HepG2 (cell line): ENCODE results near the gene SLIT3. TPM values are rescaled to one million over a fixed set of nuclear protein-coding genes. Genes with fewer than 3 reads are reported as not detected.

Source experiments
- ATAC-seq: fragments of 200-7000 bp; cut with Tn5 transposase; 3 replicates; pipeline ENCODE4 v1.9.1; 2020; ENCODE audit warnings: mild to moderate bottlenecking, moderate library complexity
- BruUV-seq: library from RNA; stranded (reverse); fragments of 400-500 nt; replicated peaks from 2 replicates; lab custom pipeline; 2021; lab: Mats Ljungman, UMichigan
- CTCF ChIA-PET: fragments of 300-600 bp; formaldehyde crosslinking; extraction: SDS; loops from one replicate; lab custom pipeline; 2021; ENCODE audit warnings: low total read pairs, inconsistent platforms, low intra/inter-chr PET ratio; lab: Yijun Ruan, JAX
- POLR2A ChIA-PET: fragments of 350-600 bp; sonication (Branson Sonifier 250); formaldehyde crosslinking; loops from one replicate; lab custom pipeline; 2020; ENCODE audit warnings: antibody characterized with exemption, inconsistent platforms; lab: Yijun Ruan, JAX
- DNase-seq: peaks from one replicate; pipeline ENCODE4 v3.0.0-alpha.2; 2015; ENCODE audit warnings: low spot score
- FAIRE-seq: peaks from 3 replicates; lab custom pipeline; 2011; peaks lifted over from hg19 to GRCh38; lab: Jason Lieb, UNC
- H2AFZ ChIP-seq: one replicate; pipeline ENCODE4 v1.6.1; 2011; ENCODE audit warnings: low read length, inconsistent platforms
- H3K27ac ChIP-seq: fragments of 300-600 bp; 3 replicates; pipeline ENCODE4 v1.8.0; 2011; ENCODE audit warnings: mixed run types, mild to moderate bottlenecking, mixed read lengths, low read length, inconsistent platforms; ENCODE audit not compliant: insufficient read depth; ENCODE audit errors: extremely low read length
- H3K27me3 ChIP-seq, 2 experiments: fragments of 200-600 bp in 1 of 2; 2 replicates in 1 of 2; 3 replicates in 1 of 2; pipeline versions ENCODE4 v1.6.0 to v1.8.0; 2011; ENCODE audit warnings: low read length in 2 of 2, mild to moderate bottlenecking in 2 of 2, moderate library complexity in 2 of 2, inconsistent platforms in 1 of 2; ENCODE audit not compliant: insufficient read depth in 2 of 2, control insufficient read depth in 1 of 2
- H3K36me3 ChIP-seq, 2 experiments: fragments of 200-600 bp in 1 of 2; replicated peaks in 1 of 2; 2 replicates in 1 of 2; 3 replicates in 1 of 2; pipeline versions ENCODE4 v1.5.1 to v1.8.0; 2011; ENCODE audit warnings: low read length in 2 of 2, inconsistent platforms in 1 of 2; ENCODE audit not compliant: insufficient read depth in 2 of 2, control insufficient read depth in 1 of 2
- H3K4me1 ChIP-seq: 2 replicates; pipeline ENCODE4 v1.5.1; 2012; ENCODE audit warnings: low read length, inconsistent platforms; ENCODE audit not compliant: insufficient read depth
- H3K4me2 ChIP-seq: 2 replicates; pipeline ENCODE4 v1.6.0; 2011; ENCODE audit warnings: low read depth, low read length, inconsistent platforms
- H3K4me3 ChIP-seq, 3 experiments: fragments of 200-600 bp in 1 of 3; sonication (generic), shearing (Covaris generic) in 1 of 3; replicated peaks in 1 of 3; 2 replicates each; pipeline ENCODE4 v1.5.1; 2011 to 2016; ENCODE audit warnings: low read length in 3 of 3, inconsistent platforms in 2 of 3, low read depth in 2 of 3, mild to moderate bottlenecking in 2 of 3, control low read depth in 1 of 3, mixed read lengths in 1 of 3; ENCODE audit not compliant: insufficient read depth in 1 of 3
- H3K79me2 ChIP-seq: one replicate; pipeline ENCODE4 v1.6.1; 2011; ENCODE audit warnings: low read length, inconsistent platforms; ENCODE audit not compliant: insufficient read depth
- H3K9ac ChIP-seq: 2 replicates; pipeline ENCODE4 v1.6.0; 2011; ENCODE audit warnings: mild to moderate bottlenecking, low read depth, low read length, inconsistent platforms; ENCODE audit not compliant: insufficient read depth
- H3K9me3 ChIP-seq: 2 replicates; pipeline ENCODE4 v1.5.1; 2012; ENCODE audit warnings: mild to moderate bottlenecking, low read length
- H4K20me1 ChIP-seq: 2 replicates; pipeline ENCODE4 v1.6.0; 2011; ENCODE audit warnings: inconsistent platforms, mild to moderate bottlenecking, low read length, moderate library complexity; ENCODE audit not compliant: insufficient read depth
- CSRNP2 ChIP-seq: sonication (generic); formaldehyde crosslinking; conservative IDR thresholded peaks from 2 replicates; pipeline ENCODE4 v1.8.0; 2022; ENCODE audit warnings: low read depth, missing genetic modification reagents
- DPF2 ChIP-seq: sonication (generic); formaldehyde crosslinking; IDR thresholded peaks from 2 replicates; pipeline ENCODE4 v1.4.0; 2020; ENCODE audit warnings: mild to moderate bottlenecking, low read depth, missing genetic modification reagents, borderline replicate concordance
- HNRNPK ChIP-seq: fragments of 200-400 bp; formaldehyde crosslinking; IDR thresholded peaks from 2 replicates; pipeline ENCODE4 v1.6.1; 2018; ENCODE audit warnings: low read length, low read depth, moderate library complexity, mild to moderate bottlenecking; ENCODE audit not compliant: poor library complexity, severe bottlenecking
- JDP2 ChIP-seq: sonication (generic); formaldehyde crosslinking; IDR thresholded peaks from 2 replicates; pipeline ENCODE4 v1.8.1; 2022; ENCODE audit warnings: missing genetic modification reagents, borderline replicate concordance
- JUN ChIP-seq: sonication (generic); formaldehyde crosslinking; IDR thresholded peaks from 2 replicates; pipeline ENCODE4 v1.4.0; 2020; ENCODE audit warnings: mild to moderate bottlenecking, missing genetic modification reagents
- TAF15 ChIP-seq: fragments of 200-400 bp; formaldehyde crosslinking; IDR thresholded peaks from one replicate; pipeline ENCODE4 v1.6.1; 2018; ENCODE audit warnings: mild to moderate bottlenecking, low read depth, low read length; ENCODE audit not compliant: poor library complexity, severe bottlenecking
- TARDBP ChIP-seq: sonication (generic); formaldehyde crosslinking; IDR thresholded peaks from 2 replicates; pipeline ENCODE4 v1.8.0; 2022; ENCODE audit warnings: mild to moderate bottlenecking, missing genetic modification reagents
- ZBED4 ChIP-seq: sonication (generic); formaldehyde crosslinking; IDR thresholded peaks from 2 replicates; pipeline ENCODE4 v1.4.0; 2020; ENCODE audit warnings: missing genetic modification reagents, borderline replicate concordance
- ZKSCAN5 ChIP-seq: sonication (generic); formaldehyde crosslinking; IDR thresholded peaks from 2 replicates; pipeline ENCODE4 v1.5.1; 2020; ENCODE audit warnings: mild to moderate bottlenecking, missing genetic modification reagents
- ZNF326 ChIP-seq: sonication (generic); formaldehyde crosslinking; IDR thresholded peaks from 2 replicates; pipeline ENCODE4 v1.4.0; 2020; ENCODE audit warnings: missing genetic modification reagents, borderline replicate concordance
- WGBS: methylation state at CpG from one replicate; pipeline ENCODE4 v1.1.6; 2017; ENCODE audit warnings: low lambda C conversion rate; 5-methylcytosine and 5-hydroxymethylcytosine counted together
- in situ Hi-C: cut with HindIII; loops from 2 replicates; pipeline ENCODE4 v1.10.0; 2017; ENCODE audit warnings: low pct_unique_long_range_greater_than_20kb; ENCODE audit not compliant: extremely low pct_ligation_motif_present
- intact Hi-C: fragments of 100-400 bp; cut with micrococcal nuclease; formaldehyde crosslinking; loops from one replicate; pipeline ENCODE4 v1.10.0; 2022; ENCODE audit not compliant: unreplicated experiment
- polyA plus RNA-seq, 8 experiments: library from polyadenylated mRNA; depleted of rRNA in 3 of 8; stranded (reverse) in 7 of 8; unstranded in 1 of 8; fragments of >200 nt; fragmentation: Illumina TruSeq in 4 of 8; extraction: Trizol in 4 of 8; gene quantifications; 2 replicates each; pipeline versions ENCODE4 v1.2.1 to v1.2.3, GENCODE V29; 2011 to 2016; ENCODE audit warnings: low read depth in 4 of 8, missing spikeins in 1 of 8, mixed read lengths in 1 of 8; ENCODE audit not compliant: insufficient read depth in 1 of 8
- total RNA-seq, 5 experiments: library from RNA; depleted of rRNA; stranded (reverse); fragments of >200 nt; fragmentation: Illumina TruSeq; extraction: Trizol; gene quantifications; 2 replicates each; pipeline ENCODE4 v1.2.3, GENCODE V29; 2016; ENCODE audit warnings: low read depth in 1 of 5

SLIT3 gene
- total and polyA plus RNA-seq, 2 of the 13 experiments (the other 11 are each of a cell fraction or from before 2014, with no cell fraction given): not detected

GRCh38 chr5:169263591-169263990 is 37.3 kb downstream of the SLIT3 start (continued):
- no peak for TF ChIP-seq ZBED4 (CRISPR knock-in tag)
- TF ChIP-seq TAF15: no peak
- no peak for TF ChIP-seq ZNF326 (CRISPR knock-in tag)
- TF ChIP-seq JUN (CRISPR knock-in tag): no peak

GRCh38 chr5:169260896-169261569 is 39.9 kb downstream of the SLIT3 start:
- no peak for TF ChIP-seq CSRNP2 (CRISPR knock-in tag)
- TF ChIP-seq JDP2 (CRISPR knock-in tag): no peak
- no peak for TF ChIP-seq ZKSCAN5 (CRISPR knock-in tag)
- TF ChIP-seq TARDBP: no peak
- no peak for TF ChIP-seq DPF2 (CRISPR knock-in tag)
- peak; percentile 63 for TF ChIP-seq HNRNPK
- TF ChIP-seq, all 625 proteins: peak for 1
- H3K79me2 ChIP-seq: no peaks in the 10 kb centered on the region
- FAIRE-seq (no peak), ATAC-seq (no peak), DNase-seq (no peak)
- no peaks in the 10 kb centered on the region for H4K20me1 ChIP-seq
- no peak overlapping the region for H3K4me3 ChIP-seq
- 0 out of 5 replicates have a peak, but pooled peaks cover 0 to 3% of the 10 kb centered on the region in 2 experiments for H3K27me3 ChIP-seq
- no peak overlapping the region for H3K9ac ChIP-seq
- H2AFZ ChIP-seq: no peak overlapping the region
- ChIA-PET POLR2A (no interaction called here), CTCF (no interaction called here)
- WGBS: 0% methylated on average over 3 of the region's 3 CpGs
- no peak overlapping the region for H3K27ac ChIP-seq
- BruUV-seq: no TSS peak
- in situ Hi-C loops: no loop called here
- intact Hi-C loops: no loop called here
- no peaks in the 10 kb centered on the region for H3K4me1 ChIP-seq
- no peaks in the 10 kb centered on the region for H3K36me3 ChIP-seq
- H3K4me2 ChIP-seq: no peak overlapping the region
- no peaks in the 10 kb centered on the region for H3K9me3 ChIP-seq
